DMS153 treated with DMSO at 0.1 percent for 48 hours (cell line): ENCODE results near the gene PASK.

ENCODE experiments used
- DNase-seq: peaks from one replicate; lab custom pipeline; 2025; ENCODE audit not compliant: unreplicated experiment; lab: John Stamatoyannopoulos, UW

Gene PASK

DNA sequence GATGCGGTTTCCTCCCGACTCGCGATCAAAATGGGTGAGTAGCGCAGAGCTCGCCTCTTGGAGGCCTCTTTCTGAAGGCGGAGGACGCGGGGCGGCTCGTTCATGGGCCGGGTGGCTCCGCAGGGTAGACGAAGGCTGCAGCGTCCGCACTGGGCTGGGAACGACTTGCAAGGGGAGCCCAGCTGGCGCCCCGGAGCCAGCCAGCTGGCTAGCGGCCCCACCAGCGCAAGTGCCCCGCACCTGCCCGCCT is 328 bp upstream of the PASK start:
- no peak for DNase-seq

DNA sequence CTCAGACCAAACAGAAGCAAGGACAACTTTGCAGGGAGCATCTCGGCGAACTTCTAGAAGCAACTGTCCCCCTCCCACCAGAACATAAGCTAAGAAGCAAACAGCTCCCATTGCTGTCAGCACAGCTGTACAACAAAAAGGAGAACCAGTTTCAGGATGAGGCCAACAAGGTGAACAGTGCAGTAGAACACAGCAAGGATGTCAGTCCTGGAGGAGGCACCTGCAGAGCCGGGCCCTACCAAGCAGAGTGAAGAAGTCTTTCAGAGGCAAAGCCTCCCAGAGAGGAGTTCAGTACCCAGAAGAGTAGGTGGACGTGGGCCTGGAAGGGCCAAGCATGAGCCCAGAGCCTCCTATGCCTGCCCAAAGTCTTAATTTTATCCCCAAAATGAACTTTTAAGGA is 1.0 kb downstream of the PASK start:
- DNase-seq, result no peak

DNA sequence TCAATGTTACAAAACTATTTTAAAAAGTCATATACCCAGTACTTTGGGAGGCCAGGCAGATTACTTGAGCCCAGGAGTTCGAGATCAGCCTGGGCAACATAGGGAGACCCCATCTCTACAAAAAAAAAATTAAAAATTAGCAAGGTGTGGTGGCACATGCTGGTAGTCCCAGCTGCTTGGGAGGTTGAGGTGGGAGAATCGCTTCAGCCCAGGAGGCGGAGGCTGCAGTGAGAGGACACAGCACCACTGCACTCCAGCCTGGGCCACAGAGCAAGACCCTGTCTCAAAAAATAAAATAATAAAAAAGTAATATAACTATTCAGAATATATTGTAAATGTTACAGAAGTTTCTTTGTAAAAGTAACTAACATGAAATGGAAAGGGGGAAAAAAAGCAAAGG is 1.9 kb downstream of the PASK start:
- DNase-seq, result no peak

DNA sequence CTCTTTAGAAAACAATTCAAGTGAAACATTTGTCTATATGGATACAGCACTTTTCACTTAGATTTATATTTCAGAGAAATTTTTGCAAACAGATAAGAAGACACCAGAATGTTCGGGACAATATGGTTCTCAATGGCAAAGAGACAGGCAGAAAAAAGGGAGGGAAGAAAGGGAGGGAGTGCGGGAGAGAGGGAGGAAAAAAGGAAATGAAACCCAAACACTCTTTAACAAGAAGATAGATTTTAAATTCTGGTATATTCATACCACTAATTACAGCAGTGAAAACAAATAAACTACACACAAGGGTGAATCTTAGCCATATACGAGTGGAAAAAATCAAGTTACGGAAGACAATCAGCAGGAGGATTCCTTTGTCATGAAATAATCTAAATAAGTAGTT is 3.0 kb downstream of the PASK start:
- no peak for DNase-seq

DNA sequence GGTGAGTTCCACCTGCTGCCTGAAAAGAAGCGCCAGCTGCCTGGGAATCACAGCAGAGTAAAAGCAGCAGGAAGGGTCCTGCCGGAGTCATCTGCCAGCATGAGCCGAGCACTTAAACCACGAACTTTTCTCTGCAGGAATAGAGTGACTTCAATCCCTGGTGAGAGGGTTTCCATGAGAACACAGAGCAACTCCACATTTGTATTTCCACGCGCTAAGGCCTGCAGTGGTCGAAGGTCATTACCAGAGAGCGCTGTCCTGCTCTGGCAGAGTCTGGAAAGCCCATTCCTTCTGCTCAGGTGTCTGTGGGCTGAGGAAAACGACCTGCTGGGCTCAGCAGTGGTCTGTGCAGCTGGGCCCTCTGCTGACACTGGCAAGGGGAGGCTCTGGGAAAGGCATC is 6.7 kb downstream of the PASK start:
- DNase-seq, result no peak

DNA sequence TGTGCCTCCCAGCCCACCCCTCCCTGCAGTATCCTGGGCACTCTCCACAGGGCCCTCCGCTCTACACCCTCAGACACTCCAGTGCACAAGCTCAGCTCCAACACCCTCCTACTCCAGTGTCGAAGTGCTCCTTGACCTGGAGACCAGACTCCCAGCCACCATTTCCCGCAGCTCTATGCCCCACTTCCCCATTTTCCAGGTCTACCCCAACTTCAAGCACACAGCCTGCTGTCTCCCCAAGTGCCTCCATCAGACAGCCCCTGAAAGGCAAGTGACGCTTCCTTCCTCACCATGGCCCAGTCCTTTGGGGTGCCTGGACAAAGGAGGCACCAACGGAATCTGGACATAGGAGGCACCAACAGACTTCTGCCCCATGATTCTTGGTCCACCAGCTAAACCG is 7.2 kb downstream of the PASK start:
- no peak for DNase-seq

DNA sequence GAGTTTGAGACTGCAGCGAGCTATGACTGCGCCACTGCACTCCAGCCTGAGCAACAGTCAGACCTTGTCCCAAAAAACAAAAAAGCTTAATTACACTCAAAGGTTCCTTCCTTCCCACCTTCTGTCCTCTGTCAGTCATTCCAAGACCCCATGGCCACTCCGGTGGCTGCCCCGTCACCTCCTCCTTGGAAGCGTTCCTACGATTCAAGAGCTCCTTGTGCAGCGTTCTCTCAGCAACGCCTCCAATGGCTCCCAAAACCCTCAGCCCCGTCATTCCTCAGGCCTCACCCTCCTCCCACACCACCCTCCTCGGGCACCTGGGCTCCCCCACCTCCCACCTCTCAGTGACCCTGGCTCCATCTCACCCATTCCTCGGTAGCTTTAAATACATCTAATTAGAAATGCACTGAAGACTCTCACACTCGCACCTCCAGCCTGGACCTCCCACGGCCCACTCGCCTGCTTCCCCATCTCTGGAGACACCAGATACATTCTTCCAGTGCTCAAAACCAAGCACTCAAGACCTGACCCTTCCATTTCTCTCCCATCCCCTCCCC is 8.0 kb downstream of the PASK start:
- DNase-seq, result no peak

DNA sequence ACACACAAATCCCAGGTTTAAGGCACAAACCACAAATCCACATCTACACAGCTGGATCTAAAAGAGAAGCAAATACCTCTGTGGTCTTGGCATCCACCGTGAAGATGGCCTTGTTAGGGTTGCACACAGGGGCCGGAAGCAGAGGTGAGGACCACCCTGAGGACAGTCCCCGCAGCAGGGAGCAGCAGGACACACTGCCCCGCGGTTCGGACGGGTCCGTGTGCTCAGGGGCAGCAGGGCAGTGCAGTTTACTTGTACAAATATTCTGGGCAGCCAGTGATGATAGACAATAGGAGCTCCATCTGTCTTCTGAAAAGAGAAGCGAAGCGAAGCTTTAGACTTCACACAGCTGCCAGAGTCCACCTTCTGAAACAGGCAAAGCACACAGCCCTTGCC is 8.8 kb downstream of the PASK start:
- DNase-seq, result no peak

DNA sequence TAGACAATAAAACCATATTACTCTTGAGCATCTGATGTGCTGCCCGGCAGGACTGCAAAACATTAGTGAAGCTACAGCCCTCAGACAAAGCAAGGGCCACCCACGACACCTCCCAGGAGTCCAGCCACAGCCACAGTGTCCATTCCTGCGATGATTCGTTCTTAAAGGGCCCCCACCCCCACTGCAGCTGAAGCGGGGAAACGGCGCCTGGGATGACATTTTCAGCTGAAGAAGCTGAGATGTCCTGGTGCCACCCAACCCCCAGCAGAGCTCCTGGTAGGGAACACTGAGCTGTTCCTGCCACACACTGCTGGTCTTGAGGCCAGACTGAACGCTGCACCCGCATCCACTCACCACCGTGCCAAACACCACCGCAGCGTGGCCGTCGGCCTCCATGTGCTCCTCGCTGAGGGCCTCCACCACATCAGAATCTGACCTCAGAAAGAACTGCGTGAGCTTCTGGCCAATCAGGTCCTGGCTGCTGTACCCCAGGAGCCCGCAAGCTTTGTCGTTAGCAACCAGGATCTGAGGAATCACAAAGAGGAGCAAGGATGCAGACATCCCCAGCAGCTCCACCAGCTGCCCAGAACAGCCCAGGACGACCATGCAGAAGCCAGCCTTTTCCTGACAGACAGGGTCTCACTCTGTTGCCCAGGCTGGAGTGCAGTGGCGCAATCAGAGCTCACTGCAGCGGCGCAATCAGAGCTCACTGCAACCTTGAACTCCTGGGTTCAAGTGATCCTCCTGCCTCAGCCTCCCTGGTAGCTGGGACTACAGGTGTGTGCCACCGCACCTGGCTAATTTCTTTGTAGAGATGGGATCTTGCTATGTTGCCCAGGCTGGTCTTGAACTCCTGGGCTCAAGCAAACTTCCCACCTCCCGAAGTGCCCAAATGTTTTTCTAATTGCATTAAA is 9.5 kb downstream of the PASK start:
- DNase-seq, result no peak

DNA sequence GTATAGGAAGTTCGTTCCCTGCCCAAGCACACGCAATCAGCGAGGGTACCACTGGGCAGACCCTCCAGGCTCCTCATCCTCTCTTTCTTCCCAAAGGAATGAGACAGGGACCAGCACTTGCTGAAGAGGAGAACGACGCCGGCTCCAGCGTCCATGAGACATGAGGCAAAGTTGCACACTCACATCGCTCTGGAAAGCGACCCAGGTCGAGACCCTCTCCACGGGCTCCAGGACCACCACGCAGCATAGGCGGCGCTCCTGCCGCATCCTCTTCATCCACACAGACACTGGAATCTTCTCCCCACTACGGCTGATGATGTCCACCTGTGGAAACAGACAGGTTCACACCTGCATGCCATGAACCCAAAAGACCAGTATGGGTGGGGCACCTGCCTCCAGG is 10.8 kb downstream of the PASK start:
- no peak for DNase-seq

DNA sequence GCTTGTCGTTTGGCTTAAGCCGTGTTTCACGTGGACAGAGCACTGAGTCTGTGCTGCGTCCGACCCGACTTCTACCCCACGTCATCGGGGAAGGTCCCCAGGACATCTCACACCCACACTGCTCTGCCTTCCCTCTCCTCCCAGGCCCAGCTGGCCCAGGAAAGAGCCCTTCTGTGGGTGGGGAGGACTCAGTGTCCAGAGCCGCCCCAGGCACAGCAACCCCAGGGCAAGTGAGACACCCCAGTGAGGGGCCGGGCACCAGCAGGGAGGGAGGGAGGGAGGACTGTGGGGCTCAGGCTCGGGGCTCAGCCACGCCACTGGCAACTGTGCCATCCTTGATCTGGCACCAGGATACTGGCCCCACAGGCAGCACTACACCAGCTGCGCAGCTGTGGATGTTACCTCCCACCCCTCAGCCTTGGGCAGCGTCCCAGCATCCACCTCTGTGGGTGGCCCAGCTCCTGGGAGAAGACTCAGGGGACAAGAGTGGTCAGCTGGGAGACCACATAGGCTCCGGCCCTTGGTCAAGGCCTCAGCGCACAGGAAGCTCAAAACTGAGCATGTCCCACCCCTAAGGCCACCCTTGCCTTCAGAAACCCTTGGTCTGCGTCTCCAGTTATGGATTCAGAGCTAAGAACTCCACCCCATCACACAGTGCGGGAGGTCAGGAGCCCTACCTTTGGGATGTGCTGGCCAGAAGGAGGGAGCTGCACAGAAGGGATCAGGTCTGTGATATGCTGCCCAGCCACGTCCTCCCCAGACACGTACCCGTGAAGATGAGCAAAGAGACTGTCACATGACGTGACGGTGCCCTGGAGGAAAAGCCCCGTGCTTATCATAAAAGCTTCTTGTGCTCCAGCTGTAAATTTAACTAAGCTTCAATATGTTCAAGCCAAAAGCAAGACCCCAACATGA is 11.7 kb downstream of the PASK start:
- DNase-seq, result no peak

DNA sequence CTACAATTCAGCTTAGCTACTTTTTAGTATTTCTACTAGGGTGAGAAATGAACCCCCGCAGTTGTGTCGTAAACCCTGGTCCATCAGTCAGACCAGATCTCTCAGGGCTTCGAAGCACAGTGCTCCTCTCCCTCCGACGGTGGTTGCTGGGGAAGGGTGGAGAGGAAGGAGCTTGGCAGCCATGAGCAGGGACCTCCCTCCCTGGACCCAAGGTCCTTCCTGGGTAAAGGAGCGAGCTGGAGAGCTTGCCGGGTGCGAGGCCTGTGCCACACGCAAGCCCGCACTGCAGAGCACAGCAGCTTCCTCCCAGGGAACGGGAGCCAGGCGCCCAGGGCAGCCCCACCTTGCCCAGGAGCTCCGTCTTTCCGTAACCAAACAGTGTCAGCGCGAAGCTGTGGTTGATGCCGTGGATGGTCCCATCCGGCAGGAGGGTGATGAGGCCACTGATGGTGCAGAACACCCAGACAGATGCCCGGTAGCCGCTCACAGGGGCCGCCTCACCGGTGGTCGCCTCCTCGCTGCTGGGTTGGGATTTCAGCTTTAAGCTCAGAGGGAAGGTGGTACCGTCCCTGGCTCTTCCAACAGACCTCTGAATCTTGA is 12.5 kb downstream of the PASK start:
- DNase-seq, result no peak

DNA sequence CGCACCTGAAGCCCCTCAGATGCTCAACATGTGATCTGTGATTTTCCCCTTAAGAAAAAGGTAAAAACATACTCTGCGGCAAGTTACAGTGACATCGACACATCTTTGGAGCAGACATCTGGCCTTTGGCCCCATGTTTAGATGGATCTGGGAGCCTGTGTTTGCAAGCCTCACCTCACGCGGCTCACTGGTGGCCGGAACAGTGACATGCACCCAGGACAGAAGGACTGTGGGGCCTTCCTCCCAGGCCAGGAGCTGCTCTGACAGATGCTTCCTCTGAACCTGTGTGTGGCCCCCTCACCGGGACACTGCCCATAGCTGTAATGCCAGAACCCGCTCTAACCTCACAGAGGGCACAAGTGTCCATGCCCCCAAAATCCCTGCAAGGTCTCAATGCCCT is 13.1 kb downstream of the PASK start:
- DNase-seq, result no peak

DNA sequence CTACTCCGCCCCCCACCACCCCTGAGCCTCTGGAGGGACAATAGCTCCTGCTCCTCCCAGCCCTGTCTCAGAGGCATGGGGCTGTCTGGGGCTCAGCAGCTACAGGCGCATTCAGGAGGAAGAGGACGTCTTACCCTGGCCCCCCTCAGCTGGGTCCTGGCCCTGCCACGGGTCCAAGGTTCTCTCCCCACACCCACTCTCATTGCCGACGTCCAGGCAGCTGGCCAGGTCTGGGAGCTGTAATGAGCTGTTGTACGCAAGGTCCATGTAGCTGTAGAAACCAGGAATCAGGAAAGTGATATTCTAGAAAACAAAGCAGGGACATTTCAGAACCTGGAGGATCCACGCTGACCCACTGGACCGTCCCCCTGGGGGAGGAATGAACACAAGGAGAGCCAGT is 13.5 kb downstream of the PASK start:
- DNase-seq, result no peak

DNA sequence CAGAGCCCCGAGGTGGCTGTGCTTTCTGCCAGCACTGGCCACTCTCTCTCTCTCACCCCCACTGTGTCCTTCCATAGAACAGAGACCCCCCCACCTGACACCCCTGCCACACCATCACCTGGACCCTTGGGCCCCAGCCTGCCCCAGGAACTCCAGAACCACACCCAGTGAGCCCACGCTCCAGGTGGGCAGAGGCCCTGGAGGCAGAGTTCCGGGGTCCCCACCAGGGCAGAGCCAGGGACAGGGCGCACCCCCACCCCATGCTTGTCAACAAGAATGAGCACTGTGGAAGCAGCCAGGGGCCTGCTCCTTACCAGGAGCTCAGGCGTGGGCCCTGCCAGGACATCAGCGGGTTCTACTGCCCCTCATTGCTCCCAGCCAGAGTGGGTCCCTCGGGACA is 14.6 kb downstream of the PASK start:
- DNase-seq, result no peak

DNA sequence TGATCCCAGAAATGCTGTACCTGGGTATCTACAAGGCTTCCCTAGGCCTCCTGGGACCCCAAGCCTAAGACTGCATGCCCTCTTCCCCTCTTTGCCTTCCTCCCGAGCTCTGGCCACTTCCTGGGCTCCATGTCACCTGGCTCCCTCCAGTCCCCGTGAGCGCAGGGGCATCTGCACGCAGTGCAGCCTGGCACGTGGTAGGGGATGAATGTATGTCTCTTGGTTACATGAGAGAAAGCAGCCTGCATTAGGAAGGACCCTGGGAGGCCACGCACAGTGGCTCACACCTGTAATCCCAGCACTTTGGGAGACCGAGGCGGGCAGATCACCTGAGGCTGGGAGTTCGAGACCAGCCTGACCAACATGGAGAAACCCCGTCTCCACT is 15.8 kb downstream of the PASK start:
- DNase-seq, result no peak

DNA sequence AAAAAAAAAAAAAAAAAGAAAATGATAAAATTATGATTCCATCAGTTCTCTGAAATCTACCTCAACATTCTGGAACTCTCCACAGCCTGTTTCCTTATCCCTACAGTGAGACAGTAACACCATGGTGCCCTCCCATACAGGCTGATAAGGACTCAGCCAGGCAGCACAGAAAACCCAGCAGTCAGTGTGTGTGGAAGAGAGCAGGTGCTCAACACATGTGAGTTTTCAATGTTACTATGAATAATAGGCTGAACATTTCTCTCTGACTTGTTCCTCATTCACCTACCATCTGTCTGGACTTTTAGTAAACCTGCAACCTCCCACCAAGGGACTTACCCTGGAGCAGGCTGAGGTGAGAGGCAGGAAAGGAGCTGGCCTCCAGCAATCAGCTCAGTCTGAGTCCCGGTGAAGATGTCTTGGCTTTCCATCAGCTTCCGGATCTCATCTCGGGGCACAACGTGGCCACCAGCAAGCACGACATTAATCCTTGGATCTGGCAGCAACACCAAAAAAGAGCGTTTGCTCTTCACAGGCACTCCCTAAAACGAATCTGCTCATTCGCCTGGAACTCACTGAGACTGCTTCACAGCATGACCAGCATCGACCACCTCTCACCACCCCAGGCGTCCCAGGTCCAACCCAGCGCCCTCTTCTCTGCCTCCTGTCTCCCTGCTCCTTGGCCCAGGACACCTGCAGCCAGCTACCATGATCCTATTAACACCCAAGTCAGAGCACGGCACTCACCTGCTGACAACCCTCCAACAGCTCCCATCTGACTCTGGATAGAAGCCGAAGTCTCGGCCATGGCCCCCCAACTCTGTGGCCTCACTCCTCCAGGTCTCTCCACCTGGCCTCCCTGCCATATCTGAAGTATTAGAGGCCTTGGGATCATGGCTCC is 16.5 kb downstream of the PASK start:
- DNase-seq, result no peak

DNA sequence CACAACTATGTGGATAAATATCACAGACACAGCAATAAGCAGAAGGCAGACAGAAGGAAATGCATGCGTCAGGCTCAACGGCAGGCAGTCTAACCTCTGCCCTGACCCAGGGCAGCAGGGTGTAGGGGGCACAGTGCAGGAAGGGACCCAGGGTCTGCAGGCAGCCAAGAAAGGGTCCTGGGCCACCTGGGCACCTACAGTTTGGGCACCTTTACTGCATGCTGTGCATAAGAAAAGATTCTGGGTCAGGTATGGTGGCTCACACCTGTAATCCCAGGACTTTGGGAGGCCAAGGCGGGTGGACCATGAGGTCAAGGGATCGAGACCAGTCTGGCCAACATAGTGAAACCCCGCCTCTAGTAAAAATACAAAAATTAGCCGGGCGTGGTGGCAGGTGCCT is 17.7 kb downstream of the PASK start:
- no peak for DNase-seq

DNA sequence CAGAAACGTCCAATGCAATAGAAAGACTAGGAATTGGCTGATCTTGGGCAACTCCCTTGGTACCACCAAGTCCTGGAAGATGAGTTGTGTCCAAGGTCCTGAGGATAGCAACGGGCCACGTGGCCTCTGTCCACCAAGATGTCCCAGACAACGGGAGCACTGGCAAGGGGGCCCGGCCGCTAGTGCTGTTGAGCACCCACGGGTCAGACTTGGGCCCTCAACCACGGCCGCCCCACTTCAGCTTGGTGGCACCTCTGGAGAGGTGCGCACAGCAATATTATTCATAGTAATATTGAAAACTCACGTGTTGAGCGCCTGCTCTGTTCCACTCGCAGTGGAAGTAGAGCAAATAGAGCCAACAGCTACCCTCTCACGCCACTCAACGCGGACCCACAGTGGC is 19.0 kb downstream of the PASK start:
- no peak for DNase-seq

DNA sequence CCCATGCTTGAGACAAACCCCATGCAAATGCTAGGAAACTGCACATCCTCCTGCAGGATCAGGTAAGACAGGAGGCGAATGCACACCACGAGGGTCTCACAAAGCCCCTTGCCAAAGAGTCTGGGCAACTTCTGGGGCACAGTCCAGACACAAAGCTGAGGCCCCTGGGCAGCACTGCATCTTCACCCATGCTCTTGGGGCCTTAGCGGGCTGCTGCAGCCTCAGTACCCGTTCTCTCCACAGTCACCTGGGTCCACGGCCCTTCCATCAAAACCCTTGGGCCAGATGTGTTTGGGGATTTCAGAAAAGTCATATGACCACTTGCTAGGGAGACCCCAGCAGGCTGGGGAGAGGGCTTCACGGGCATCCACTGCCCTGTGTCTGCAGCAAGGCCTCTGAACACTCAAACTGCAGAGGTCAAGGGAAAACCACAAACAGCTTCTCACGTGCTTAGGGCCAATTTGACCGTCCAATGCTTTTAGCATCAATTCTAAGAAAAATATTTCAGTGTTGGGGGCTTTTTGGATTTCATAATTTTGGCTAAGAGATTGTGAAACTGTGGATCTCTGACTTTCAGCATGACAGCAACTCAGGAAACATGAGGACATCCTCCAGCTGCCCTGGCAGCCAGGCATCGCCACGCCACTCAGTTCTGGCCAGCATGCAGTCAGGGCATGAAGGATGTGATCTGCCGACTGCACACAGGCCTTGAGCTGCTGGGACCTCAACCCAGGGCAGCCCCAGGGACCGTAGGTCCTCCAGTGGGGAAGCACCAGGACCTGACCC is 20.0 kb downstream of the PASK start:
- DNase-seq, result no peak
